Measurements from ENCODE around the gene PDE6G.

PDE6G gene

DNA sequence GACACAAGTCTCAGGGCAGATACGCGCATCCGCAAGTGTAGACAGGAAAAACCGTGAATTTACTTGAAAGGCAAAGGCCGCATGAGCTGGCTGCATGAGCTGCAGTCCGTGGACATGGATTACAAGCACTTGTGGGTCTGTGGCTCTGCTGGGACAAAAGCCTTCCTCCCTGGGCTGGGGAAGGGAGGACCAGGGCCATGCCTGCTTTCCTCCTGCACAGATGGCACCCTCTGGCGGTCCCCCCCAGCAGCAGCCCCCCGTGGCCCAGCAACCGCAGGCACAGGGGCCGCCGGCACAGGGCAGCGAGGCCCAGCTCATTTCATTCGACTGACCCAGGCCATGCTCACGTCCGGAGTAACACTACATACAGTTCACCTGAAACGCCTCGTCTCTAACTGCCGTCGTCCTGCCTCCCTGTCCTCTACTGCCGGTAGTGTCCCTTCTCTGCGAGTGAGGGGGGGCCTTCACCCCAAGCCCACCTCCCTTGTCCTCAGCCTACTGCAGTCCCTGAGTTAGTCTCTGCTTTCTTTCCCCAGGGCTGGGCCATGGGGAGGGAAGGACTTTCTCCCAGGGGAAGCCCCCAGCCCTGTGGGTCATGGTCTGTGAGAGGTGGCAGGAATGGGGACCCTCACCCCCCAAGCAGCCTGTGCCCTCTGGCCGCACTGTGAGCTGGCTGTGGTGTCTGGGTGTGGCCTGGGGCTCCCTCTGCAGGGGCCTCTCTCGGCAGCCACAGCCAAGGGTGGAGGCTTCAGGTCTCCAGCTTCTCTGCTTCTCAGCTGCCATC lies 45.1 kb upstream of the PDE6G start:
- peak; percentile 28 for ATAC-seq
- TF ChIP-seq, protein P1, sequence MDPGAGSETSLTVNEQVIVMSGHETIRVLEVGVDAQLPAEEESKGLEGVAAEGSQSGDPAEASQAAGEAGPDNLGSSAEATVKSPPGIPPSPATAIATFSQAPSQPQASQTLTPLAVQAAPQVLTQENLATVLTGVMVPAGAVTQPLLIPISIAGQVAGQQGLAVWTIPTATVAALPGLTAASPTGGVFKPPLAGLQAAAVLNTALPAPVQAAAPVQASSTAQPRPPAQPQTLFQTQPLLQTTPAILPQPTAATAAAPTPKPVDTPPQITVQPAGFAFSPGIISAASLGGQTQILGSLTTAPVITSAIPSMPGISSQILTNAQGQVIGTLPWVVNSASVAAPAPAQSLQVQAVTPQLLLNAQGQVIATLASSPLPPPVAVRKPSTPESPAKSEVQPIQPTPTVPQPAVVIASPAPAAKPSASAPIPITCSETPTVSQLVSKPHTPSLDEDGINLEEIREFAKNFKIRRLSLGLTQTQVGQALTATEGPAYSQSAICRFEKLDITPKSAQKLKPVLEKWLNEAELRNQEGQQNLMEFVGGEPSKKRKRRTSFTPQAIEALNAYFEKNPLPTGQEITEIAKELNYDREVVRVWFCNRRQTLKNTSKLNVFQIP (CRISPR knock-in tag; IDR thresholded peaks at IDR 0.05; ENCODE audit: borderline replicate concordance, low read depth) = no peak
- no peak for TF ChIP-seq ZNF565 (CRISPR knock-in tag; conservative IDR thresholded peaks at IDR 0.05; ENCODE audit: low read depth)
- no peak for TF ChIP-seq OSR1 (CRISPR knock-in tag; IDR thresholded peaks at IDR 0.05)
- no peak for TF ChIP-seq RARB (CRISPR knock-in tag; IDR thresholded peaks at IDR 0.05)
- no peak for TF ChIP-seq TOX (CRISPR knock-in tag; IDR thresholded peaks at IDR 0.05; ENCODE audit: borderline replicate concordance)
- no peak for TF ChIP-seq TSHZ2 (CRISPR knock-in tag; IDR thresholded peaks at IDR 0.05)
- TF ChIP-seq, protein P2, sequence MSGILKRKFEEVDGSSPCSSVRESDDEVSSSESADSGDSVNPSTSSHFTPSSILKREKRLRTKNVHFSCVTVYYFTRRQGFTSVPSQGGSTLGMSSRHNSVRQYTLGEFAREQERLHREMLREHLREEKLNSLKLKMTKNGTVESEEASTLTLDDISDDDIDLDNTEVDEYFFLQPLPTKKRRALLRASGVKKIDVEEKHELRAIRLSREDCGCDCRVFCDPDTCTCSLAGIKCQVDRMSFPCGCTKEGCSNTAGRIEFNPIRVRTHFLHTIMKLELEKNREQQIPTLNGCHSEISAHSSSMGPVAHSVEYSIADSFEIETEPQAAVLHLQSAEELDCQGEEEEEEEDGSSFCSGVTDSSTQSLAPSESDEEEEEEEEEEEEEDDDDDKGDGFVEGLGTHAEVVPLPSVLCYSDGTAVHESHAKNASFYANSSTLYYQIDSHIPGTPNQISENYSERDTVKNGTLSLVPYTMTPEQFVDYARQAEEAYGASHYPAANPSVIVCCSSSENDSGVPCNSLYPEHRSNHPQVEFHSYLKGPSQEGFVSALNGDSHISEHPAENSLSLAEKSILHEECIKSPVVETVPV (CRISPR knock-in tag; IDR thresholded peaks at IDR 0.05) = no peak
- TF ChIP-seq CSDC2 (CRISPR knock-in tag; IDR thresholded peaks at IDR 0.05) = no peak
- no peak for TF ChIP-seq ZNF8 (CRISPR knock-in tag; IDR thresholded peaks at IDR 0.05)
- TF ChIP-seq TCF4 (CRISPR knock-in tag; IDR thresholded peaks at IDR 0.05; ENCODE audit: borderline replicate concordance) = no peak
- TF ChIP-seq, protein P3, sequence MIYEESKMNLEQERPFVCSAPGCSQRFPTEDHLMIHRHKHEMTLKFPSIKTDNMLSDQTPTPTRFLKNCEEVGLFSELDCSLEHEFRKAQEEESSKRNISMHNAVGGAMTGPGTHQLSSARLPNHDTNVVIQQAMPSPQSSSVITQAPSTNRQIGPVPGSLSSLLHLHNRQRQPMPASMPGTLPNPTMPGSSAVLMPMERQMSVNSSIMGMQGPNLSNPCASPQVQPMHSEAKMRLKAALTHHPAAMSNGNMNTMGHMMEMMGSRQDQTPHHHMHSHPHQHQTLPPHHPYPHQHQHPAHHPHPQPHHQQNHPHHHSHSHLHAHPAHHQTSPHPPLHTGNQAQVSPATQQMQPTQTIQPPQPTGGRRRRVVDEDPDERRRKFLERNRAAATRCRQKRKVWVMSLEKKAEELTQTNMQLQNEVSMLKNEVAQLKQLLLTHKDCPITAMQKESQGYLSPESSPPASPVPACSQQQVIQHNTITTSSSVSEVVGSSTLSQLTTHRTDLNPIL (CRISPR knock-in tag; IDR thresholded peaks at IDR 0.05; ENCODE audit: low read depth) = no peak

GRCh38 chr17:81700353-81701287 lies 44.3 kb upstream of the PDE6G start:
- no peak for TF ChIP-seq ISL1 (CRISPR knock-in tag; IDR thresholded peaks at IDR 0.05)
- no peak for TF ChIP-seq PPARA (CRISPR knock-in tag; IDR thresholded peaks at IDR 0.05; ENCODE audit: borderline replicate concordance)
- TF ChIP-seq ZNF565 (CRISPR knock-in tag; conservative IDR thresholded peaks at IDR 0.05; ENCODE audit: low read depth) = no peak
- TF ChIP-seq ZFP30 (CRISPR knock-in tag; IDR thresholded peaks at IDR 0.05) = no peak
- TF ChIP-seq SNAI2 (CRISPR knock-in tag; IDR thresholded peaks at IDR 0.05) = no peak
- no peak for TF ChIP-seq ESRRG (CRISPR knock-in tag; IDR thresholded peaks at IDR 0.05)
- no peak for TF ChIP-seq TOX (CRISPR knock-in tag; IDR thresholded peaks at IDR 0.05; ENCODE audit: borderline replicate concordance)
- no peak for TF ChIP-seq ZFP3 (CRISPR knock-in tag; IDR thresholded peaks at IDR 0.05)
- TF ChIP-seq, protein P1 (CRISPR knock-in tag; IDR thresholded peaks at IDR 0.05; ENCODE audit: borderline replicate concordance, low read depth) = no peak
- no peak for TF ChIP-seq BACH2 (CRISPR knock-in tag; IDR thresholded peaks at IDR 0.05; ENCODE audit: borderline replicate concordance)
- no peak for TF ChIP-seq PATZ1 (CRISPR knock-in tag; IDR thresholded peaks at IDR 0.05; ENCODE audit: borderline replicate concordance)
- TF ChIP-seq GLIS3 (CRISPR knock-in tag; IDR thresholded peaks at IDR 0.05) = no peak
- TF ChIP-seq RARB (CRISPR knock-in tag; IDR thresholded peaks at IDR 0.05) = no peak
- TF ChIP-seq ZC3H10 (CRISPR knock-in tag; IDR thresholded peaks at IDR 0.05) = no peak
- no peak for ATAC-seq
